GM21526 (cell line): Measurements from ENCODE around the gene SLC38A10.
A peak's percentile ranks its signal among the peaks of the same experiment; 100 is the strongest.

Experiments
- ATAC-seq: cut with Tn5 transposase; IDR thresholded peaks from one replicate; pipeline ENCODE4 v1.9.1; 2021; ENCODE audit warnings: moderate library complexity; ENCODE audit not compliant: unreplicated experiment, low FRiP score

Gene SLC38A10

DNA sequence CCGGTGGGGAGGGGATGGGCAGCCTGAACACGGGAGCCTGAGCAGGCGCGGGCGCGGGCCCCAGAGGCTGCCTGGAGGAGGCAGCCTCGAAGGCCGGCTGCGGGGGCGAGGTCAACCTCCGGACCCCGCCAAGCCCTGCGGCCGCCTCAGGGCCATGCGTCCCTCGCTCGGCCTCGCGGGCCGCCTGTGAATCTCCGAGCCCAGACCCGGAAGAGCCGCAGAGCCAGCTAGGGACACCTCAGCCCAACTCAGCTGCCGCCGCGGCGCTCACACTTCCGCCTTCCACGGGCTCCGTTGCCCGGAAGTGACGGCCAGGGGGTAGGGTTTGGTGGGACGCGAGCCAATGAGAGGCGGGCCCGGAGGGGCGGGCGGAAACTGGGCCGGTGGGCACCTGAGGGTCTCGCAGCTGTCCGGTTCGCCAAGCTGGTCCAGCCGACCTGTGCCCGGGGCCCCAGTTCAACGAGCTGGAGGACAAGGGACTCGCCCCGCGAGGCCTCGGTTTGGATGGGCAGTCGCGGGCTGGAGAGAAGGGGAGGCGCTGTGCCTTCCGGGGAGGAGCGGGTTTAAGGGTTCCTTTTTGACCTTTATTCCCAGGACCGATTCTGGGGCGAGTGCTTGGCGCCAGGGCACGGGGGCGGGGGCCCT lies at the start of gene SLC38A10:
SLC38A10 (minus strand) TSS at position 277 of the 645 bp plus-strand sequence. CDS start 386 bp downstream, outside the sequence.
- ATAC-seq: peak; percentile 74

DNA sequence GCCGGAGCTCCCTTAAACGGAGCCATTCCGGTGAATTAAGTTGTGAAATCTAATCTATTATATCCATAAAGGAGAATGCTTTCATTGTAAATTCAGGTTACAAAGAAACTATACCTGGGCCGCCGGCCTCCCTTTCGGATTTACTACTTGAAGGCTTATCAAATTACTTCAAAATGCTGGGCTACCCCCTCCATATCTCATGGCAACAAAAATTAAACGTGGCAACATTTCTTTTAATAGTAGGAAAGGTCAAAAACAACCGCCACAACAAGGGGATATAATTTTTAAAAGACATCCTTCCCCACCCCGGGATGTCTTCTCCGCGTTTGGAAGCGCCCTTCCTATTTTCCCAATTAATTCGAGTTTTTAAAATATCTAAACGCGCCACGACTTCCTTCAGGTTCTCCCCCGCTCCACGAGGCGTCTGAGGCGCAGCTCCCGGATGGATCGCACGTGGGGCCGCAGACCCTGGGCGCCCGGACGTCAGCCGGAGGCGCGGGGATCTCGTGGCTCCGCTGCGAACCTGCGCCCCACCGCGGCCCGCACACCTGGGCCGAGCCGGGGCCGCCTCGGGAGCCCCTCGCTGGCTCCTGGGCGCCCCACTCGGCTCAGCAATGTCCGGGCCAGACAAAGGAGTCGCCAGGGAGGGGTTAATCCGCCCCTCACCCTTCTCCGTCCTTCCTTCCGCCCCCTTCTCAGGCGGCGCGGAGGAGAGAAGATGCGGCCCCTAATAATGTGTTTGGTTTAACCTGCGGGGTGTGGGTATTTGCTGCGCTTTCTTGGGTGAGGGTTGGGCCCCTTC lies 47.4 kb upstream of the SLC38A10 start:
- no peak for ATAC-seq

DNA sequence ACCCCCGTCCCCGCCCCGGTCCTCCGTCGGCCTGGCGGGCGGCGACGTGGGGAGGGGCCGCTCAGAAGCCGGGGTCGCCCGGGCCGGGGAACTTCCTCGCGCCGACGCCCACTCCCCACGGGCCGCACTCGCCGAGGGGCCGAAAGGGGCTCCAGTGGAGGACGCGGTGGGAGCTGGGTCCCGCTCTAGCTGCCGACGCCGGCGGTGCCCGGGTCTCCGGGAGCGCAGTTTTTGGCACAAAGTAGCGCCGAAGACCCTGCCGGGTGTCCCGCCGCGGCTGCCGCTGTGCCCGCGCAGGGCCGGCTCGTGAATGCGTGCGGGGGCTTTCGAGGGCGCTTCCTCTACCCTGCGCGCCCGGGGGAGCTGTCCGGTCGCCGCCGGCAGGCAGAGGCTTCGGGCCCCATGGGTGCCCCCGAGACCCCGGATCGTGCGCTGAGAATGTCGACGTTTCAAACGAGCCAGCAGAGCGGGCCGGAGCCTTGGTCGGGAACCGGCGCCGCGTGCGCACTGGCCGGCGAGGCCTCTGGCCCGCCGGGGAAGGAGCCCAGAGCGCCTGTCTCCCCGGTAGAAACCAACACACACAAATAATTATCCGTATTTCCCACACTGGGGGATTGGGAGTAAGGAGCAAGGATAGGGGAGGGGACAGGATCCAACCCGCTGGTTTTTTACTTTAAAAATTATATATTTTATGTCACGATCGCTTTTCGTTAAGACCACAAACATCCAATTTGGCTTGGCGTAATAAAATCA lies 46.6 kb upstream of the SLC38A10 start:
- ATAC-seq: no peak

DNA sequence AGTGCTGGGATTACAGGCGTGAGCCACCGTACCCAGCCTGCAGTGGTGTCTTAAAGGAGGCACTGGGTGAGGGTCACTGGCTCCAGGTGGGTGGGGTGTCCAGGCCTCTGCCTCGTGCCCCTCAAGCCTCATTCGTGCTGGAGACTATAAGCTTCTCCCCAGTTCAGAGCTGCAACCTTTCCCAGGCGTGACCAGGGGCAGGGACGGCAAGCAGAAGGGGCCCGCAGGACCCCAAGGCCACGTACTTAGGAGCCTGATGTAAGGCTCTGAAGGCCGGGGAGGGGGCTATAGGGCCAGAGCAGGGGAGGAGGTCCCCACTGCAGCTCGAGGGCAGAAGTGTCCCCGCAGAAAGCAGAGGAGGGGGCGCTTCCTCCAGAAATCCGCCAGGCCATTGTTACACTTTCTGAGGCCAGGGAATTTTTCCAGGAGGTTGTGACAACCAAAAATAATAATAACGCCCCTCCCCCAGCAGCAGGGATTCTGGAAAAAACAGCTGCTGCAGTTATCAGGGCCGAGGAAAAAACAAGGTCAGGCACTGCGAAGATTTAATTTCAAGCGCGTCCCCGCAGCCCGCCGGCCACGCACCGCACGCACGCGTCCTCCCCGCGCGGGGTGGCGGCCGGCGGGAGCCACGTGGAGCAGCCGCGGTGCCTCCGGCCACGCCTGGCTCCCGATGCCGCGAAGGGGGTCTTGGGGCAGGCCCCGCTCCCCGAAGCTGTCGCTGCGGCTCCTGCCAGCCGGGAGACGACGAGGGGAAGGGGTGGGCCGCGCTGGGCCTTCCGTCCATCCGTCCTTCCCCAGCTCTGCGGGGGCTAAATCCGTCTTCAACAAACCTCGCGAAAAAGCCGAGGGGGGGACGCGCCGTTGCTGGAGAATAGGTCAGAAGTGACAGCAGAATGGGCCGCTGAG lies 45.8 kb upstream of the SLC38A10 start:
- no peak for ATAC-seq

DNA sequence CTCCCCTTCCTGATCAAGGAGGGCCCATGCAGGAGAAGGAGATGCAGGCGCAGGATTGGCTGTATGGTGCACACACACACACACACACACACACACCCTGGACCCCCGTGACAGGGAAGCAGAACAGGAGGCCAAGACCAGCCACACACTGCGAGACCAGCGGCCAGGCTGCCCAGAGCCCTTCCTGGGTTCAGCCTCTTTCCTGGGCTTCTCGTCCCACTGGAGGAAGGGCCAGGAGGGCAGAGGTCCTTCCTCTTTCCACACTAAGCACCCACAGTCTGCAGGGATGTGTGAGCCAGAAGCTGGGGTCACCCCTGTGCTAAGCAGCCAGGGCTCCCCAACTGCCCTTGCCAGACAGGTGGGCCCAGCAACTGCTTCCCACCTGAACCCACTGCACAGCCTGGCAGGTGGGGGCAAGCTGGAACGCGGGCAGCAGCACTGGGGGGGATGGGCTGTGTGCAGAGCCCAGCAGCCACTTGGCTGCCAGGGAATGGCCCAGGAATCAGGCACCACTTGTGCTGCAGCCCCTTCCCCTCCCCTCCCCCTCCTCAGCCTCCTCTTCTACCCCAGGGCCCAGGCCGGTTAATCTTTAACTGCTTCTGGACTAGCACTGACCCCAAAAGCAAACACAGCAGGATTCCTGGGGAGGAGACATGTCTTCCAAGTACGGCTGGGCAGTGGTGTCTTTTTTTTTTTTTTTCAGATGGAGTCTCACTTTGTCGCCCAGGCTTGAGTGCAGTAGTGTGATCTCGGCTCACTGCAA lies 44.6 kb upstream of the SLC38A10 start:
- ATAC-seq: no peak

DNA sequence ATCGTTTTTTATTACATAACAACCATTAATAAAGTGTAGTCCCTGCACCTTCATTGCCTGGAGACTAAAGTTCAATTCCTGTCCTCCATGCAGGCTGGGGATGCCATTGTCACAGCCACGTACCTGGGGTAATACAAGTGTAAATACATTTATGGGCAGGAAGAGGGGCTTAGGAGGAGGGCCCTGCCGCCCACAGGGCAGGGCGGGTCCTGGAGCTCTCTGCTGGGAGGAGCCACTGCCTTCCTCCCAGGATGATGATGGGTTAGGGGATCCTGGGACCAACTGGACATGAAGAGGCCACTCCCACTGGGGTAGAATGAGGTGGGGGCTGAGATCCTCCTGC lies 44.1 kb upstream of the SLC38A10 start:
- ATAC-seq: no peak

DNA sequence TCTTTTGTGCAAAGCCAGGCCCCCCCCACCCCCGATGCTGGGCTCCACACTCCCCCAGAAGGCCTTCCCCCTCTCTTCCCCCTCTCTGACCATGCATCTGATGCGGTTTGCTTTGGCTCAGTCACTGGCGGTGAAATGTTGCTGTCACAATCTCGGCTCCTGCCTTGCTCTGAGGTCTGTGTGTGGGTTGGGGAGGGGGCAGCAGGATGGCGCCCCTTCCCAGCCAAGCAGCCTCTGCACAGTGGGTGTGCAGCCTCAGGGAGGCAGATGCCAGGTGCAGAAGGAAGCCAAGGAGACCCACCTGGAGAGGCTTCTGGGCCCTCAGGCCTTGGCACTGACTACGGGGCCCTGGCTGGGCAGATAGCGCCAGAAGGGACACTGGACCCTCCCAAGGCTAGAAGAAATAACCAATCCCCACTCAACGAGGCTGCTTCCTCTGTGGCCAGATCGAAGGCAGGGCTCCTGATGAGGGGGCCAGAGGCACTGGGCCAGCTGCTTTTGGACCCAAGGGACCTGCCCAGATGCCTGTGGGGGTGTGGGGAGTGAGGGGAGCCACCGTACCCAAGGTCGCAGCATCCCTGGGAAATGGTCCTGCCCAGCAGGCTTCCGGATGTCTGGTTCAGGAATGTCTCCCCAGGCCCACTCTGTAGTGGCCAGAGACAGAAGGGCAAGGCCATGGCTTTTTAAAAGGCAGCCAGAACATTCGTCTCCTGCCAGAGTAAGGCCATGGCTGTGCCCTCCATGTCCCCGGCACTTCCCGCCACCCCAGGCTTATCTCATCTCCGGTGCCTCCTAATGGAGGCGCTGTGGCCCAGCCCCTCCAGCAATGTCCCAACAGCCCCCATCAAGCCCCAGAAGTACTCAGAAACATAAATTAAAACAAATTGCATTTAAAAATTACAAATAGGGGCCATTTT lies 43.4 kb upstream of the SLC38A10 start:
- ATAC-seq: no peak

DNA sequence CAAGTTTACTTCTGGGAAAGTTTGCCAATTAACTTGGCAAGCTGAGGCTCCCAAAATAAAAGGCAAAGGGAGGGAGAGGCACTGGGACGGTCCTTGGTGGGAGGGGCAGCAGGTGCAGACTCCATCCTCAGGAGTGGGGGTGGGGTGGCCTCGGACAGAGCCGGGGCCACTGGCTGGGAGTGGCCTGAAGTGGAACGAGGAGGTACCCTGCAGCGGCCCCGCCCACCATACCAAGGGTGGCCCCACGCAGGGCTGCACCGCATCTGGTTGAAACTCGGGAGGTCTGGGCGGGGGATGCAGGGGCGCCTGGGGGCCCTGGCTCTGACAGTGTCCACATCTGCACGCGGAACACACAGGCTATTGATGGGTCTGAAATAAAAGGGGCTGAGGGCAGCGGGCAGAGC lies 42.4 kb upstream of the SLC38A10 start:
- ATAC-seq: no peak

DNA sequence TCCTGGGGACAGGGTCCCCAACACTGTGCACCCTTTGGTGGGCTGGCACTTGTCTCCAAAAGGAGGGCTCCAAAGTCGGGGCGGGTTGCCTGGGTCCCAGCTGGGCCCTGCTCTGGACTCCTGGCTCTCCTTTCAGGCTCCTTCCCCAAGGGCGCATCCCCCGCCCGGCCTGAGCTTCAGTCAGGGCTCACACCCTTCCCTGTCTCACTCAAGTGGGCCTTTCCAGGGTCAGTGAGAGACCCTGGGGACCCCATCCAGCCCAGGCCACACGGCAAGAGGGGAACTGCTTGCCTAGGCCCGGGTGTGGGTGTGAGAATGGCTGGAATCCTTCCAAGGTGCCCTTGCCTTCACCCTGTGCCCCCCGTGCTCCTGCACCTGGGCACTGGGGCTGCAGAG lies 41.8 kb upstream of the SLC38A10 start:
- no peak for ATAC-seq

DNA sequence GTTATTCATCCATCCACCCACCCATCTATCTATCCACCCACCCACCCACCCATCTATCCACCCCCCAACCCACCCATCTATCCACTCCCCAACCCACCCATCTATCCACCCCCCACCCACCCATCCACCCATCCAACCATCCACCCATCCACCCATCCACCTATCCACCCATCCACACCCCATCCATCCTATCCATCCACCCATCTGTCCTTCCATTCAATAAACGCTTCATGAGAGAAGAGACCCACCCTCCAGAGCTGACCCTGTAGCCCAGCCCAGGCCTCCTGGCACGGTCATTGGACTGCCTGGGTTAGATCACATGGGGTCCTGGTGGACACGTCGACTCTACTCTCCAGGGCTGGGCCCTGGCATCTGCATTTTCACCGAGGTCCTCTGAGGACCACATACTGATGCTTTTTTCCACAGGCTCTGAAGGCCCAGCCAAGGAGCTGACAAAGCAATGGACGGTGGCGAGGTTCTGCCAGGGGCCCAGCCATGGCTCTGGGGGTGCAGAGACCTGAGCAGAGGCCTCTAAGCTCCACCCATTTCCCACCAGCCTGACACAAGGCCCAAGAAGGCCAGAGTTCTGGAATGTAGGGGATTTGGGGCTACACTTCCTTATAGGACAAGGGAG lies 41.3 kb upstream of the SLC38A10 start:
- ATAC-seq: no peak

DNA sequence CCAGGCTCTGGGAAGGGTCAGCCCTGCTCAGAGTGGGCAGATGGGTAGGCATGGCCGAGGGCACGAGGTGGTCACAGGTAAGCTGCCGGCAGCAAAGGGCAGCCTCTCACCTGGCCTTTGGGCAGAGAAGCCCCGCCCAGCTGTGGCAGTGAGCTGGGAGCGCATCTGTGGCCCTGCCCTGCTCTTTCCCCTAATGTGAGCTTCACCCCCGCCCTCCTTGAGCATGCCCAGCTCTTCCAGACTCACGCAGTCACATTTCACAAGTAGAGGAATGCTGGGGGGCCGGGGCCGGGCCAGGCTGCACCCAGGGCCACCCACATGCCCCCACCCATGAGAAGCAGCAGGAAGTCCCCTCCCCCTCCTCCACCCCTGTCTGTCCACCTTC lies 40.7 kb upstream of the SLC38A10 start:
- ATAC-seq: no peak

DNA sequence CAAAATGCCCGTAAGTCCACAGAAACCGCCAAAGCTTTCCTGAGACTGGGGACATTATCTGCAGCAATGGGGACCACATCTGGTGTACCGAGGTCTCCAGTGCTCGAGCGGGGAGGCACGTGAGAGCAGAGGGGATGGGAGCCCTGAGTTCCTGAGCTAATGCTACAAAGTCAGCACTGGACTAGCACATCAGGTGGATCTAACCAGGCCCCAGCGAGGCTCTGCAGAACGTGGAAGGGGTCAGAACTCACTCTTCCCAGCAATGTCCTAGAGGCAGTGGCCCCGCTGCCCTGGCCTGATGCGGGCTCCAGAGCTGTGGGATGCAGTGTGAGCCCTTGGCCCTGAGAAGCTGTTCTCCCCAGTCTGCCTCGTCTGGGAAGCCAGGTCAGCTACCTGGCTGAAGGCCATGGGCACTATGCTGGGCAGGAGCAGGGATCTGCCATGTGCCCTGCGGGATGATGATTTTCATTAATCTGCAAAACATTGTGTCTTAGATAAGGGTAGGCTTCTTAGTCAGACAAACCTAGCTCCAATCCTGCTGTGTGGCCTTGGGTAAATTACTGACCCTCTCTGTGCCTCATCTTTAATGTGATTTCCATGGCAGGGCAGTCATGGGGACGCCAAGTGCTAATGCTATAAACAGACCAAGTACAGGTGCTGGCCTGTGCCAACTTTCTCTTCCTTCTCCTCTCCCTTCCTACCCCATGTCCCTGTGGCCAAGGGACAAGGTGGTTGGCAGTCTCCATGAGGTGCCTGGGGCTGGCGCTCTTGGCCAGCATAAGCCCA lies 40.1 kb upstream of the SLC38A10 start:
- ATAC-seq: no peak

DNA sequence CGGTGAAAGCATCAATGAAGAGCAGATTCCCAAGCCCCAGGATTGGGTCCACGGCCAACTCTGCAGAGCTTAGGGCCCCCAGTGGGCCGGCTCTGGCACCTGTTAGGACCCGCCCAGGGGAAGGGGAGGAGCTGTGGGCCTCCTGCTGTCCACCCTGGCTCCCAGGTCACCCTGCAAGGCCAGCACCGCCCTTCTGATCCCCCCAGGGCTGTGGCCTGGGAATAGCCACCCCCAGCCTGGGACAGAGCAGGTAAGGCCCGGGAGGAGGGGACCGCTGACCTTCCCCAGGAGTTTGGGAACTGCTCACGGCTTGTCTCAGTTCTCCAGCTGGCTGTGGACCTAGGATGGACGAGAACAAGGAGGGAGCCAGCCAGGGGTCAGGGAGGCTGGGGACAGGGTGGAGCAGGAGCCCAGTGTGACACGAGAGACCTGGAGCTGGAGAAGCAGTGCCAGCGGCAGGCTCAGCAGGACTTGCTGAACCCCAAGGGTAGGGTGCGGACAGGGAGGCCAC lies 39.3 kb upstream of the SLC38A10 start:
- no peak for ATAC-seq

DNA sequence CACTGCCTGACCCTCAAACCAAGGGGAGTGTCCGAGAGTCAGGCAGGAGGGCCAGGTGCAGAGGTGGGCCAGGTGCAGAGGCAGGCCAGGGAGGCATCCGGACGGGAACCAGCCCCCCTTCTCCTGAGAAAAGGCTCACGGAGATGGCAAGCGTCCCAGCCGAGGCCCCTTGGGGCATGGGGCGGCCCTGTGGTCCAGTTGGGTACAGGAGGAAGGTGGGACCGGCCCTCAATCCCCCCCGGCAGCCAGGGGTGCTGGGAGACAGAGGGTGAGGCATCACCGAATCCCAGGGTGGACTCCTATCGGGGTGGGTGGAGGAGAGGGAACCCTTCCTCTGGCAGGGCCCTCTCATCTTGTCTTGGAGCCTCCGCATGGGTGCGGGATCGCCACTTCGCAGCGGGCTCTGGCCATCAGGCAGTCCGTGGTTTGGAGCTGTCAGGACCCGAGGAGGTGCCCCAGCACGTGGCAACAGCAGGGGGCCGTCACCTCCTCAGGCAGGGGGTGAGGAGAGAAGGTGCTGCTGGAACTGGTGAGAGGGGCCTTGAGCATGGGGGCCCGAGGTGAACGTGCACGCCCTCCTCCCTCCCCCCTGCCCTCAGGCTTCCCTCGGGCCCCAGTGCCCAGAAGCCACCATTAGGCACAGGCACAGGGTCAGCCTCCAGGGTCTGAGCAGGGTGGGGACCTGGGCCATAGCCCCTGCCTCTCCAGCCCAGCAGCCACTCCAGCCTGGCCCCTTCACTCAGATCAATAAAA lies 38.7 kb upstream of the SLC38A10 start:
- no peak for ATAC-seq

DNA sequence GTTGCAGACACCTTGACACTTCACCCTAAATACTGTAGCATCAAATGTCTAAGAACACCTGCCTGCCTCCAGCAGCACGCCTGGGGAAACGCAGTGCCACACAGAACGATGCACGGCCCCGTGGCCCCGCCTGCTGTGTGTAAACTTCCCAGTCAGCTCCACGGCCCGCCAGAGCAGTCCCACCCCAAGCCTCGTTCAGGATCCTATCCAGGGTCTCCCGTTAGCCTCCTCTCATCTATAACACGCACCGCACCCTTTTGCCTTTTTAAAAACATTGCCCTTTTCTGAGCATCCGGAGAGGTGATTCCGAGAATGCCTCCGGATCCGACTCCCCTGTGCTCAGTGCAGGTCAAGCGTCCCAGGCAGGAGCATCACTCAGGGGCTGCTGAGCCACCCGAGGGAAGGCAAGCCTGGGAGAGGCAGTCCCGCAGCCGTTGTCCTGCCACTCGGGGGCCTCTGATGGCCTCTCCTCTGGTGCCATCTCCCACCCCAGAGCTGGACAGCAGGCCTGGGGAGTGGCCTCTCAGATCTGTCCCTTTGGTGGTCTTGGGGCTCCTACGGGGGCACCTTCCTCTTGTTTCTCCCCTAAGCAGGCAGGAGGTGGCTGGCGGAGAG lies 37.9 kb upstream of the SLC38A10 start:
- ATAC-seq: no peak

DNA sequence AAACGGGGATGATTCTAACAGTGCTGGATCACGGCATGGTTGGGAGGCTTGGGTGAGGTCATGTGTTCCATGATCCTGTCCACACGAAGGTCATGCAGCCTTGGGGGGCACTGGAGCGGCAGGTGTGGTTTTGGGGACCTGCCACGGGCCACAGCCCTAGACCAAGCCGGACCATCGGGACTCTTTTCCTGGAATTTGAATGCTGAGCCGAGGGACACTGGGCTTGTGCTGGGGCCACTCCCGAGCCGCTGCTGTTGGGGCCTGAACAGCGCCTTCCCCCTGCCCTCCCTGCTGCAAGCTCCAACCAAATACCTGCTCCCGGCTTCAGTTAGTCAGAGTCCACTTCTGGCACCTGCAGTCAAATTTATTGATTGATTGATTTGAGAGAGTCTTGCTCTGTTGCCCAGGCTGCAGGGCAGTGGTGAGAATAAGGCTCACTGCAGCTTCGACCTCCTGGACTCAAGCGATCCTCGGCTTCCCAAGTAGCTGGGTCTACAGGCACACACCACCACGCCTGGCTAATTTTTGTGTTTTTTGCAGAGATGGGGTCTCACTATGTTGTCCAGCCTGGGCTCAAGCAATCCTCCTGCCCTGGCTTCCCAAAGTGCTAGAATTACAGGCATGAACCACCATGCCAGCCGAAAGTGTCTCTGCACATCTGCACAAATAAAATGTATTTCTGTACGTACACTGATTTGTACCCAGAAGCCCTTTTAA lies 37.2 kb upstream of the SLC38A10 start:
- ATAC-seq: no peak
